Testis (tissue), 3 donors: ENCODE data around the gene DPF1. TPM values are rescaled to one million over a fixed set of nuclear protein-coding genes. Genes with fewer than 3 reads are reported as not detected.

Experiments used
- DNase-seq: peaks from one replicate; pipeline ENCODE4 v3.0.0-alpha.2; 2019
- H3K27ac ChIP-seq, 2 donors: fragments of 200-600 bp; sonication (generic); one replicate each; pipeline ENCODE4 v1.5.1; 2019
- H3K27me3 ChIP-seq: fragments of 200-600 bp; sonication (generic); one replicate; pipeline ENCODE4 v1.5.1; 2019
- H3K36me3 ChIP-seq: fragments of 200-600 bp; sonication (generic); one replicate; pipeline ENCODE4 v1.5.1; 2017; ENCODE audit warnings: low read depth; ENCODE audit errors: missing control alignments
- H3K4me1 ChIP-seq: fragments of 200-600 bp; sonication (generic); one replicate; pipeline ENCODE4 v1.5.1; 2019
- H3K4me3 ChIP-seq, 2 donors: fragments of 200-600 bp; sonication (generic); one replicate each; pipeline ENCODE4 v1.5.1; 2017 to 2019
- H3K9me3 ChIP-seq: fragments of 200-600 bp; sonication (generic); one replicate; pipeline ENCODE4 v1.5.1; 2017
- POLR2A ChIP-seq: fragments of 450-650 bp; IDR thresholded peaks from one replicate; pipeline ENCODE4 v1.6.1; 2017; ENCODE audit warnings: antibody characterized with exemption, mild to moderate bottlenecking, moderate library complexity
- WGBS, 2 donors: methylation state at CpG; one replicate each; pipeline ENCODE4 v1.1.5; 2018; 5-methylcytosine and 5-hydroxymethylcytosine counted together
- intact Hi-C: fragments of 100-400 bp; cut with DNase I; formaldehyde crosslinking; loops from one replicate; pipeline ENCODE4 v1.15.1; 2023; ENCODE audit warnings: low total_unique reads
- polyA plus RNA-seq: library from polyadenylated mRNA; stranded (reverse); fragments of 350-450 nt; fragmentation: Illumina TruSeq; extraction: RNeasy Lipid Tissue Mini Kit (QIAGEN cat#74804); gene quantifications from one replicate; pipeline ENCODE4 v1.2.3, GENCODE V29; 2014; ENCODE audit warnings: low read depth, low replicate concordance; ENCODE audit not compliant: insufficient read depth
- total RNA-seq, 2 donors: library from RNA; depleted of rRNA; stranded (reverse); fragments of >200 nt; gene quantifications; one replicate each; pipeline ENCODE4 v1.2.3, GENCODE V29; 2016
- TF ChIP-seq, protein P1 (sequence below), 3 experiments: fragments of 450-650 bp in 2 of 3; fragments of 200-600 bp in 1 of 3; sonication (generic) in 1 of 3; IDR thresholded peaks; one replicate each; pipeline ENCODE4 v1.5.1; 2016 to 2019; ENCODE audit warnings: antibody characterized with exemption in 3 of 3, mild to moderate bottlenecking in 2 of 3, moderate library complexity in 1 of 3

Gene DPF1
- total and polyA plus RNA-seq, 3 donors from 2014 or later: 3.6 to 6.4 (median 4.7) TPM

DNA sequence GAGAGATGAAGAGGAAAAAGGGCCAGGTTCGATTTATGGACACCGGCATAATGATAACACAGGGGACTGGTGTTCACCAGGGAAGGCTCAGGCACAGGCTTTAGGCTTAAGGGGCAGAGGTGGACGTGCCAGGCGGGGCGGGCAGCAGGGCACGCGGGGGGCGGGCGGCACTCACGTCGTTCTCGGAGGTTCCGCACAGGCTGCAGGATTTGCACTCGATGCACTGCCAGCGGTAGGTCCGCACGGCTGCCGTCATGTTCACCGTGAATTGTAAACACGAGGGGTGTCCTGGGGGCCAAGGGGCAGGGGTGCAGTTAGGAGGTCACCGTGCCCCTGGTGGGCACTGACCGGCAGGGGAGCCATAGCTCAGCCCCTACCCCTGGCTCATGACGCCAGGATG lies 10.6 kb downstream of the DPF1 start:
- no peak for DNase-seq
- Histone ChIP-seq H3K36me3 (no peaks in the 10 kb centered on the region), H3K27me3 (no peaks in the 10 kb centered on the region), H3K4me1 (peaks cover 22% of the 10 kb centered on the region), H3K4me3 (no peak overlapping the region), H3K27ac (no peak overlapping the region), H3K9me3 (no peaks in the 10 kb centered on the region)
- WGBS, 2 donors: 92 to 94% methylated on average over 7 to 23 of the region's 23 CpGs
- no peak for TF ChIP-seq POLR2A
- TF ChIP-seq, protein P1, sequence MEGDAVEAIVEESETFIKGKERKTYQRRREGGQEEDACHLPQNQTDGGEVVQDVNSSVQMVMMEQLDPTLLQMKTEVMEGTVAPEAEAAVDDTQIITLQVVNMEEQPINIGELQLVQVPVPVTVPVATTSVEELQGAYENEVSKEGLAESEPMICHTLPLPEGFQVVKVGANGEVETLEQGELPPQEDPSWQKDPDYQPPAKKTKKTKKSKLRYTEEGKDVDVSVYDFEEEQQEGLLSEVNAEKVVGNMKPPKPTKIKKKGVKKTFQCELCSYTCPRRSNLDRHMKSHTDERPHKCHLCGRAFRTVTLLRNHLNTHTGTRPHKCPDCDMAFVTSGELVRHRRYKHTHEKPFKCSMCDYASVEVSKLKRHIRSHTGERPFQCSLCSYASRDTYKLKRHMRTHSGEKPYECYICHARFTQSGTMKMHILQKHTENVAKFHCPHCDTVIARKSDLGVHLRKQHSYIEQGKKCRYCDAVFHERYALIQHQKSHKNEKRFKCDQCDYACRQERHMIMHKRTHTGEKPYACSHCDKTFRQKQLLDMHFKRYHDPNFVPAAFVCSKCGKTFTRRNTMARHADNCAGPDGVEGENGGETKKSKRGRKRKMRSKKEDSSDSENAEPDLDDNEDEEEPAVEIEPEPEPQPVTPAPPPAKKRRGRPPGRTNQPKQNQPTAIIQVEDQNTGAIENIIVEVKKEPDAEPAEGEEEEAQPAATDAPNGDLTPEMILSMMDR (IDR thresholded peaks at IDR 0.05): no peak
- intact Hi-C loops: no loop called here

DNA sequence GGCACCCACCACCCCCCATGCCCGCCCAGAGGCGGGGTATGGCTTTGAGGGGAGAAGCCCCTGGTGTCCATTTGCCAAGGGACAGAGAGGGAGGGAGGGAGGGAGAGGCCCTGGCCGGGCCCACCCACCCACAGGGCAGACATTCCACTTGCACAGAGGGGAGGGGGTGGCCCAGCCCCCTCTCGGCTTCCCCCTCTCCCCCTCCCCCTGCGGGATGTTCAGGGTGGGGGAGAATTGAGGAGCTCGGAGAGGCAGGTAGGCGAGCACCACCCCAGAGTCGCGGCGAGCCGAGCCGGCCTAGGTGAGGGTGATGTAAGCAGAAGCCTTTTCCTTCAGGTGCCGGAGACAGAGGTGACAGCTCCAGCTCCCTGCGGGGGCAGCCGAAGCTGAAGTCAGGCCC lies 12.3 kb downstream of the DPF1 start:
- TF ChIP-seq, protein P1 (IDR thresholded peaks at IDR 0.05): no peak
- intact Hi-C loops: no loop called here
- H3K36me3 ChIP-seq: no peaks in the 10 kb centered on the region
- no peaks in the 10 kb centered on the region for H3K27me3 ChIP-seq
- no peak for DNase-seq
- H3K9me3 ChIP-seq: no peaks in the 10 kb centered on the region
- H3K4me1 ChIP-seq: peaks cover 22% of the 10 kb centered on the region
- H3K4me3 ChIP-seq: no peak overlapping the region
- H3K27ac ChIP-seq: no peak overlapping the region
- WGBS, 2 donors: 51 to 60% methylated on average over 4 to 14 of the region's 15 CpGs

DNA sequence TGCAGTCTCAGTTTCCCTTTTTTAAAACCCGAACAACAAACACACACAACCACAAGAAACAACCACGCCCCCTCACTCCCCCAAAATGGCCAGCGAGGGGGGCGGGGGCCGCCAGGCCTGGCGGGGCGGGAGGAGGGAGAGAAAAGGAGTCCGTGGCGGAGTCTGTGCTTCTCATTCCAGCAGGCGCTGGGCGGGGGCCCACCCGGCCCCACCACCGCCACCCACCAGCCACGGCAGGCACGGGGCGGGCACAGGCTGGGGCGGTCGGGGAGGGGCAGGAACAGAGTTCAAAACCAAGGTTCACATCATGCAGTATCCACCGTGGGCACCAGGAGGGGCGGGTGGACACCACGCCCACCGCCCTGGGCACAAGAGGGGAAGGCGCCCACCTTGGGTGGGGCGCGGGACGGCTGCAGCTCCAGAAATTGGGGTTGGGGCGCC lies 12.9 kb downstream of the DPF1 start:
- intact Hi-C loops: no loop called here
- no peak for TF ChIP-seq POLR2A
- TF ChIP-seq, protein P1 (IDR thresholded peaks at IDR 0.05): no peak
- Histone ChIP-seq H3K4me1 (peaks cover 22% of the 10 kb centered on the region), H3K27me3 (no peaks in the 10 kb centered on the region), H3K4me3 (peak overlapping the region; percentile 18 to 39), H3K27ac (peak overlapping the region; percentile 79 to 90), H3K9me3 (no peaks in the 10 kb centered on the region), H3K36me3 (no peaks in the 10 kb centered on the region)
- no peak for DNase-seq
- WGBS, 2 donors: 13 to 17% methylated on average over 3 to 26 of the region's 27 CpGs

DNA sequence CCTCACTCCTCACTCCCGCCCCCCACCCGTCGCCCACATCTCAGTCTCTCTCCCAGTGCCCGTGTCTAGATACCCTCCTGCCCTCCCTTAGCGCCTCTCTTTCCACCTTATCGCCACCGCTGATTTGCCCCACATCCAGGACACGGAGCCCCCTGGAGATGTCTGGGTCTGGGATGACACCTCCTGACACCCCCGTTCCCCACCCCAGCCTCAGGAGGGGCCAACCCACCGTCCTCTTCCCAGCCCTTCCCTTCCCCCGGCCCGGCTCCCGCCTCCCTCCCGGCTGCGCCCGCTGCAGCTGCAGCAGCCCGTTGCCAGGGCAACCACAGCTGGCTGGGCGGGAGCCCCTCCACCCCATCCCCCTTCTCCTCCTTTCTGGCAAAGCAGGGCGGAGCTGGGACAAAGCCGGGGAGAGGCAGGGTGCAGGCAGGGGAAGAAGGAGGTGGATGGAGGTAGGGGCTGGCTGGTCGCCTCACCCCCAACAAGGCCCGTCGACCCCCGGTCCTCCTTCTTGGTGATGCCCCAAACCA lies 13.5 kb downstream of the DPF1 start:
- no peaks in the 10 kb centered on the region for H3K36me3 ChIP-seq
- peaks cover 22% of the 10 kb centered on the region for H3K4me1 ChIP-seq
- intact Hi-C loops: no loop called here
- H3K9me3 ChIP-seq: no peaks in the 10 kb centered on the region
- H3K27ac ChIP-seq: peak overlapping the region; percentile 79 to 90
- DNase-seq: peak; percentile 76
- WGBS, 2 donors: 3 to 6% methylated on average over 24 of the region's 24 CpGs
- H3K27me3 ChIP-seq: no peaks in the 10 kb centered on the region
- peak overlapping the region; percentile 18 to 39 for H3K4me3 ChIP-seq
- TF ChIP-seq, protein P1 (IDR thresholded peaks at IDR 0.05): no peak
- TF ChIP-seq POLR2A: no peak
